Neural progenitor cell (in vitro differentiated cells): Measurements from ENCODE around the gene KRT13. TPM values are rescaled to one million over a fixed set of nuclear protein-coding genes. Genes with fewer than 3 reads are reported as not detected.

Source experiments
- DNase-seq: peaks from one replicate; pipeline ENCODE4 v3.0.0-alpha.2; 2016; ENCODE audit warnings: low spot score
- H2AFZ ChIP-seq: fragments of 200-600 bp; sonication (generic); replicated peaks from 2 replicates; pipeline ENCODE4 v1.6.1; 2016; ENCODE audit warnings: antibody characterized with exemption
- H3F3A ChIP-seq: fragments of 200-600 bp; sonication (generic); 2 replicates; pipeline ENCODE4 v1.6.1; 2016; ENCODE audit warnings: antibody characterized with exemption, low read depth
- H3K27ac ChIP-seq: fragments of 200-600 bp; sonication (generic); 2 replicates; pipeline ENCODE4 v1.5.1; 2016; ENCODE audit warnings: mild to moderate bottlenecking
- H3K27me3 ChIP-seq: fragments of 200-600 bp; sonication (generic); 2 replicates; pipeline ENCODE4 v1.6.1; 2016; ENCODE audit warnings: mild to moderate bottlenecking, moderate library complexity
- H3K36me3 ChIP-seq: fragments of 200-600 bp; sonication (generic); 2 replicates; pipeline ENCODE4 v1.5.1; 2016
- H3K4me1 ChIP-seq: fragments of 200-600 bp; sonication (generic); 2 replicates; pipeline ENCODE4 v1.6.1; 2016; ENCODE audit warnings: mixed run types
- H3K4me2 ChIP-seq: fragments of 200-600 bp; sonication (generic); 2 replicates; pipeline ENCODE4 v1.6.1; 2016
- H3K4me3 ChIP-seq: fragments of 200-600 bp; sonication (generic); 2 replicates; pipeline ENCODE4 v1.5.1; 2016
- H3K79me2 ChIP-seq: fragments of 200-600 bp; sonication (generic); 2 replicates; pipeline ENCODE4 v1.6.1; 2016; ENCODE audit warnings: low read depth
- H3K9ac ChIP-seq: fragments of 200-600 bp; sonication (generic); 2 replicates; pipeline ENCODE4 v1.6.1; 2016
- H3K9me3 ChIP-seq: fragments of 200-600 bp; sonication (generic); 2 replicates; pipeline ENCODE4 v1.5.1; 2016; ENCODE audit warnings: low read depth
- H4K20me1 ChIP-seq: fragments of 200-600 bp; sonication (generic); 2 replicates; pipeline ENCODE4 v1.6.1; 2016; ENCODE audit warnings: low read depth
- H3K27ac Mint-ChIP-seq: 3 replicates; pipeline ENCODE4 v1.8.0; 2021; ENCODE audit warnings: mixed read lengths
- H3K27me3 Mint-ChIP-seq: 2 replicates; pipeline ENCODE4 v1.8.0; 2022; ENCODE audit warnings: low read depth, mild to moderate bottlenecking, inconsistent platforms, moderate library complexity, mixed read lengths; ENCODE audit not compliant: insufficient read depth
- H3K36me3 Mint-ChIP-seq: 3 replicates; pipeline ENCODE4 v1.8.0; 2021; ENCODE audit warnings: mixed read lengths
- H3K4me1 Mint-ChIP-seq: 3 replicates; pipeline ENCODE4 v1.8.0; 2021; ENCODE audit warnings: mixed read lengths
- H3K4me3 Mint-ChIP-seq: 3 replicates; pipeline ENCODE4 v1.8.0; 2021; ENCODE audit warnings: mild to moderate bottlenecking, moderate library complexity, mixed read lengths
- H3K9me3 Mint-ChIP-seq: 3 replicates; pipeline ENCODE4 v1.8.0; 2020; ENCODE audit warnings: mixed read lengths
- CTCF ChIP-seq: fragments of 200-600 bp; sonication (generic); IDR thresholded peaks from 2 replicates; pipeline ENCODE4 v1.5.1; 2017; ENCODE audit warnings: antibody characterized with exemption, mild to moderate bottlenecking
- EZH2 ChIP-seq: fragments of 200-600 bp; sonication (generic); IDR thresholded peaks from 2 replicates; pipeline ENCODE4 v1.6.1; 2017; ENCODE audit warnings: antibody characterized with exemption, mild to moderate bottlenecking, moderate library complexity
- EZH2phosphoT487 ChIP-seq: fragments of 200-600 bp; sonication (generic); IDR thresholded peaks from 2 replicates; pipeline ENCODE4 v1.6.1; 2017; ENCODE audit warnings: antibody characterized with exemption
- total RNA-seq: library from RNA; depleted of rRNA; stranded (reverse); fragments of >200 nt; gene quantifications from 2 replicates; pipeline ENCODE4 v1.2.3, GENCODE V29; 2015; ENCODE audit warnings: low replicate concordance

Gene KRT13
- total RNA-seq, 1 donor from 2014 or later, result not detected

DNA sequence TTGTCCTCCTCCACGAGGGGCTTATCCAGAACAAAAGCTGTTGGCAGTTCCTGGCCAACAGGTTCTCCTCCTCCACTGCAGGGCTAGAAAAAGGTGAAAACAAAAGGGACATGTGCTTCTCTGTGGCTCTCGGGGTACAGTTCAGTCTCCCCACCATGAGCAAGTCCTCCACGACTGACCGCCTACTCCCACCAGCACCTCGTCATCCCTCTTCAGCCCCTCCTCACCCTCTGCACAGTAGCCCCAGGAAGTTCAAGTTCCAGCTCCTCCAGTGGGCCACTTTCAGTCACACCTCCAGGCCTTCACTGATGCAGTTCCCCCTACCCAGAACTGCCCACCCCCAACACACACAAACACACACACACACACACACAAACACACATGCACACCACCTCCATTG, 47.0 kb upstream of the KRT13 start:
- peaks cover 24% of the 10 kb centered on the region for H3K4me1 Mint-ChIP-seq
- DNase-seq, result no peak
- Histone ChIP-seq H3K4me1 (peaks cover 5% of the 10 kb centered on the region), H3K27me3 (no peaks in the 10 kb centered on the region), H3F3A (no peaks in the 10 kb centered on the region), H3K27ac (no peak overlapping the region), H3K79me2 (no peaks in the 10 kb centered on the region), H3K36me3 (no peaks in the 10 kb centered on the region), H3K9me3 (no peaks in the 10 kb centered on the region), H3K9ac (no peak overlapping the region), H3K4me2 (no peak overlapping the region), H4K20me1 (no peaks in the 10 kb centered on the region), H2AFZ (no peak overlapping the region), H3K4me3 (no peak overlapping the region)
- H3K9me3 Mint-ChIP-seq, result no peaks in the 10 kb centered on the region
- TF ChIP-seq EZH2, result no peak
- no peak for TF ChIP-seq EZH2phosphoT487
- no peak for TF ChIP-seq CTCF
- H3K36me3 Mint-ChIP-seq, result no peaks in the 10 kb centered on the region
- H3K4me3 Mint-ChIP-seq, result no peak overlapping the region
- H3K27ac Mint-ChIP-seq, result no peak overlapping the region
- peaks cover 2% of the 10 kb centered on the region for H3K27me3 Mint-ChIP-seq

DNA sequence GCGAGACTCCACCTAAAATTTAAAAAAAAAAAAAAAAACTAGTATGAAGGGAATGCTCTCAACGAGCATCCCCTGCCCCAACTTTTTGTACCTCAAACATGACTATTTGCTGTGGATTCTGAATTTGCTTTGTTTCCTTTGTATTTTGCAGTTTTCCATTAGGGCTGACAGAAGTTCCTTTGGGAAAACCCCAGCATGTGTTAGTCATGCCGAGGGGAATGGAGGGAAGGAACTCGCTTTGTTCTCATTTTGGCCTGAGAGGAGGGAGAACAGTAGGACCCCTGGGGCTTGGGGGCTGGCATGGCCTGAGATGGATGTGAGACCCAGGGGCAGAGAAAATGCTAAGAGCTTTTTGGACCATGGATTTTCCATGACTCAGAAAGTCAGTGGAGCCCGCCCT, 46.0 kb upstream of the KRT13 start:
- no peak overlapping the region for H3K4me2 ChIP-seq
- no peak for DNase-seq
- H3K4me1 ChIP-seq, result peaks cover 7% of the 10 kb centered on the region
- H3K4me1 Mint-ChIP-seq, result peaks cover 27% of the 10 kb centered on the region
- H2AFZ ChIP-seq, result no peak overlapping the region
- peaks cover 3% of the 10 kb centered on the region for H3K9me3 Mint-ChIP-seq
- H3K27ac Mint-ChIP-seq, result no peak overlapping the region
- no peak overlapping the region for H3K9ac ChIP-seq
- no peak overlapping the region for H3K4me3 ChIP-seq
- peaks cover 3% of the 10 kb centered on the region for H3F3A ChIP-seq
- no peaks in the 10 kb centered on the region for H3K36me3 Mint-ChIP-seq
- H3K79me2 ChIP-seq, result no peaks in the 10 kb centered on the region
- H3K27me3 ChIP-seq, result no peaks in the 10 kb centered on the region
- peaks cover 2% of the 10 kb centered on the region for H3K27me3 Mint-ChIP-seq
- no peak overlapping the region for H3K27ac ChIP-seq
- no peaks in the 10 kb centered on the region for H3K9me3 ChIP-seq
- H4K20me1 ChIP-seq, result no peaks in the 10 kb centered on the region
- no peak overlapping the region for H3K4me3 Mint-ChIP-seq
- TF ChIP-seq EZH2phosphoT487 (no peak), CTCF (no peak), EZH2 (no peak)
- H3K36me3 ChIP-seq, result no peaks in the 10 kb centered on the region

DNA sequence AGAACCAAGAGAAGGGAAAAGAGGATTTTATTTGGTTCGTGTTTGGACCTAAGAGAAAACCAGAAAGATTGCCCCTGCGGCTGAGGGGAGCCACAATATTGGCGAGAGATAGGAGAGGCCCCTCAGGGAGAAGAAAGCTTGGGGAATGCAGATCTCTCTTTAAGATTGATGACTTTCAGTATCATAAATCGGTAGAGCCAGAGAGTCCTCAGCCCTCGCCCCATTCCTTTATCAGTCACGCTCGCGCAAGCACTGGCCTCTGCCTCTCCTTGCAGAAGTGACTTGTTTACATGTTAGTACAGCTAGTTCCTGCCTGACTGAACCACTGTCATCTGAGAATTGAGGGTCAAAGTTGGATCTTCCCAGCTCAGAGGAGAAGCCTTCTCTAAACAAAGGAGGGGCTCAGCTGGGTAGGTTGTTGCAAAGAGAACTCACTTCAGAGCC, 44.2 kb upstream of the KRT13 start:
- Mint-ChIP-seq H3K27ac (peak overlapping the region; percentile 88), H3K9me3 (peaks cover 3% of the 10 kb centered on the region), H3K4me1 (peaks cover 27% of the 10 kb centered on the region), H3K4me3 (no peak overlapping the region), H3K27me3 (peaks cover 7% of the 10 kb centered on the region), H3K36me3 (no peaks in the 10 kb centered on the region)
- H3K79me2 ChIP-seq, result no peaks in the 10 kb centered on the region
- H3F3A ChIP-seq, result peaks cover 10% of the 10 kb centered on the region
- H4K20me1 ChIP-seq, result no peaks in the 10 kb centered on the region
- H3K36me3 ChIP-seq, result no peaks in the 10 kb centered on the region
- no peak overlapping the region for H3K4me3 ChIP-seq
- TF ChIP-seq EZH2phosphoT487 (no peak), CTCF (no peak)
- peaks cover 11% of the 10 kb centered on the region for H3K4me1 ChIP-seq
- no peak overlapping the region for H3K4me2 ChIP-seq
- no peak overlapping the region for H2AFZ ChIP-seq
- H3K27ac ChIP-seq, result no peak overlapping the region
- no peaks in the 10 kb centered on the region for H3K9me3 ChIP-seq
- no peak overlapping the region for H3K9ac ChIP-seq
- no peaks in the 10 kb centered on the region for H3K27me3 ChIP-seq
- no peak for DNase-seq
